Stimulated activated naive CD8-positive, alpha-beta T cell treated with anti-CD3 and anti-CD28 coated beads, Interleukin-15, amount 100 ng/mL, for 72 hours (primary cell): ENCODE results near the gene ASPSCR1.

ENCODE experiments used
- ATAC-seq: fragments of 150-1000 bp; cut with Tn5 transposase; 2 replicates; pipeline ENCODE4 v1.10.0; 2021; ENCODE audit warnings: mild to moderate bottlenecking, moderate library complexity
- DNase-seq, 2 donors: peaks; one replicate each; pipeline ENCODE4 v3.0.0; 2021 to 2022
- H3K27ac Mint-ChIP-seq, 2 donors: one replicate each; pipeline ENCODE4 v1.8.0; 2022; ENCODE audit warnings: mild to moderate bottlenecking in 2 of 2, mixed read lengths in 2 of 2, moderate library complexity in 2 of 2
- H3K27me3 Mint-ChIP-seq: one replicate; pipeline ENCODE4 v1.8.0; 2022; ENCODE audit warnings: mixed read lengths
- H3K4me1 Mint-ChIP-seq: one replicate; pipeline ENCODE4 v1.8.0; 2022; ENCODE audit warnings: mild to moderate bottlenecking, mixed read lengths
- H3K4me3 Mint-ChIP-seq, 2 donors: one replicate each; pipeline ENCODE4 v1.8.0; 2022; ENCODE audit warnings: mild to moderate bottlenecking in 2 of 2, mixed read lengths in 2 of 2, moderate library complexity in 1 of 2
- H3K9me3 Mint-ChIP-seq, 2 donors: one replicate each; pipeline ENCODE4 v1.8.0; 2022; ENCODE audit warnings: mixed read lengths in 2 of 2

Gene ASPSCR1

DNA sequence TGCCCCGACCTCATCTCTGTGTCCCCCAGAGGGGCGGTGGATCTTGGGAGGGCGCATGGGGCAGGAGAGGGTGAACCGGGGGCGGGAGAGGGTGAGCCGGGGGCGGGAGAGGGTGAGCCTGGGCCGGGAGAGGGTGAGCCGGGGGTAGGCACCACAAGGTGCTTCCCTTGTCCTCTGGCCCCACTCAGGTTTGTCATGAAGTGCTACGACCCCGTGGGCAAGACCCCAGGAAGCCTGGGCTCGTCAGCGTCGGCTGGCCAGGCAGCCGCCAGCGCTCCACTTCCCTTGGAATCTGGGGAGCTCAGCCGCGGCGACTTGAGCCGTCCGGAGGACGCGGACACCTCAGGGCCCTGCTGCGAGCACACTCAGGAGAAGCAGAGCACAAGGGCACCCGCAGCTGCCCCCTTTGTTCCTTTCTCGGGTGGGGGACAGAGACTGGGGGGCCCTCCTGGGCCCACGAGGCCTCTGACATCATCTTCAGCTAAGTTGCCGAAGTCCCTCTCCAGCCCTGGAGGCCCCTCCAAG lies 18.9 kb downstream of the ASPSCR1 start:
- ATAC-seq, result peak; percentile 24
- Mint-ChIP-seq H3K27ac (no peak overlapping the region), H3K4me3 (no peak overlapping the region), H3K27me3 (no peaks in the 10 kb centered on the region), H3K9me3 (no peaks in the 10 kb centered on the region), H3K4me1 (peaks cover 5% of the 10 kb centered on the region)
- no peak for DNase-seq

DNA sequence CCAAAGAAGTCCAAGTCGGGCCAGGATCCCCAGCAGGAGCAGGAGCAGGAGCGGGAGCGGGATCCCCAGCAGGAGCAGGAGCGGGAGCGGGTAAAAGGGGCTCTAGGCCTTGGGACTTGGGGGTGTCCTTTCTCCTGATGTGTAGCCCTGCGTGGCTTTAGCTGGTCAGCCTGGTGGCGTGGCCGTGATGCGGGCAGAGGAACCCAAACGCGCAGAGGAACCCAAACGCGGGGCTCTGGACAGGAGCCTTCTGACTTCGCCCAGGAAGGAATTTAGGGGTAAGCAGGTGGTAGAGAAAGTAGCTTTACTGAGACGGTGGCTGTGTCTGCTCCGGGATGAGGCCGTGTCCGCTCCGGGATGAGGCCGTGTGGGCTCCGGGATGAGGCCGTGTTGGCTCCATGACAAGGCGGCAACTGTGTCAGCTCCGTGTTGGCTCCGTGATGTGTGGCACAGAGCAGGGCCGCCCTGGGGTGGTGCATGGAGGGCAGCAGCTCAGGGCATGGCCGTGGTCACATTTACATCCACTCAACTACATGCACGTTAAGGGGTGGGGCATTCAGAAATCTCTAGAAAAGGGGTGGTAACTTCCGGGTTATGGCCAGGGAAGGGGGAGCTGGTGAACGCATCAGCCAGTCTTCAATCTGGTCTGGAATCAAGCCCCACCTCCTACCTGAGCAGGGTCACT lies 19.5 kb downstream of the ASPSCR1 start:
- Mint-ChIP-seq H3K27me3 (no peaks in the 10 kb centered on the region), H3K27ac (no peak overlapping the region), H3K4me1 (no peaks in the 10 kb centered on the region), H3K9me3 (no peaks in the 10 kb centered on the region), H3K4me3 (no peak overlapping the region)
- no peak for DNase-seq
- ATAC-seq, result no peak

DNA sequence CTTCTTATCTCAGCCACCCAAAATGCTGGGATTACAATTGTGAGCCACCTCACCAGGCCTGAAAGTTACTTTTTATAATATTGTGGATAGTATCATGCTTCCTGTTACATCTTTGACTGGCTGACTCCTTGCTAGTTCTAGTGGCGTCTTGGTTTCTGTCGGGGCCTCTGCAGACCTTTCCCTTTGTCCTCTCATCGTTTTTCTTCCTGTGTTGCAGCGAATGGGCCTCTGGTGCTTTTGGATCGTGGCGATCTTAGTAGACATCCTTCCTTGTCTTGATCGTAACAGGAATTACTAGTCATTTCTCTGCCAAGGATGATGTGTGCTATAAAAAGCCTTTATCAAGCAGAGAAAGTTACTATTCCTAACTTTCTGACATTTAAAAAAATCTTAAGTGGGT lies 20.8 kb downstream of the ASPSCR1 start:
- Mint-ChIP-seq H3K9me3 (no peaks in the 10 kb centered on the region), H3K4me1 (no peaks in the 10 kb centered on the region), H3K27me3 (no peaks in the 10 kb centered on the region), H3K27ac (no peak overlapping the region), H3K4me3 (no peak overlapping the region)
- ATAC-seq, result no peak
- no peak for DNase-seq

DNA sequence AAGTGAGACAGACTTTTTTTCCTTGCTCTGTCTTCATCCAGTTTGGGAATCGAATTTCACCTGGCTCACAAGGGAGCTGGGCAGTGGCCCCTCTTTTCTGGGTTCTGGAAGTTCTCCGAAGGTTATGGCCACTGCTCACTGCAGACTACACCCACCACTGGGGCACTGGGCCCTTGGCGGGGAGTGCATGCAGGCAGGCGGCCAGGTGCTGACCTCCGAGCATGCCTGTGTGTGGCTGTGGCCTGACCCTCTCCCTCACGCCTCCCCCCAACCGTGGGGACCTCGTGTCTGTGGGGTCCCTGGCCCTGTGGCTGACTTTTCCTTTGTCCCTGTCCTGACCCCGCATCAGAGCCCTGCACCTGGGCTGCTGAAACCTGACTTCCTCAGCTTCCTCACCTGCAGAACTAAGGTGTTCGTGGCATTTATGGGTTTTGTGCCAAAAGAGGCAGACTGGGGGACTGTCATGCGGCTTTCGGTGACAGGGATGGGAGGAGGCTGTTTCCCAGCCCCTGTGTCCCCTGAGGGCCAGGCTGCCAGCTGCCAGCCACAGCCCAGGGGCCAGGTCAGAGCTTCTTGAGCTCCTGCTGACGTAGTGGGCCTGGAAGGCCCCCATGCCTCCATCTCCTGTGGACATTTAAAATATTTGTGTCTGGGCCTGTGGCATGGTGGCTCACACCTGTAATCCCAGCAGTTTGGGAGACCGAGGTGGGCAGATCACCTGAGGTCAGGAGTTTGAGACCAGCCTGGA lies 21.4 kb downstream of the ASPSCR1 start:
- Mint-ChIP-seq H3K27ac (no peak overlapping the region), H3K4me1 (no peaks in the 10 kb centered on the region), H3K9me3 (no peaks in the 10 kb centered on the region), H3K4me3 (no peak overlapping the region), H3K27me3 (no peaks in the 10 kb centered on the region)
- ATAC-seq, result no peak
- DNase-seq, result no peak

DNA sequence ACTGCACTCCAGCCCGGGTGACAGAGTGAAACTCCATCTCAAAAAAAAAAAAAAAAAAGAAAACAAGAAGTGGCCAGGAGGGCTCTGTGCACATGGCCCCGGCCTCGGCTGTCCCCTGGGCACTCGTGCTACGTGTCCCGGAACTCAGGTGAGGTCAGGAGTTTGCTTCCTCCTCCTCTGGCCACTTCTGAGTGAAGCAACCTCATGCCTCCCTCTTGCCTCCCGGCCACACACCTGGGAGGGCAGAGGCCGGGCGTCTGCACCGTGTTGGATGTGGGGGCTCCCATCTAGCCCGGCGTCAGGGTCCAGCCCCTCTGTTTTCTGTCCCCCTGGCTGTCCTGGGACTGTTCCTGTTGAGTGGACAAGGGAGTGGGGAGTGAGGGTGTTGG lies 22.2 kb downstream of the ASPSCR1 start:
- no peak overlapping the region for H3K27ac Mint-ChIP-seq
- no peak for ATAC-seq
- no peaks in the 10 kb centered on the region for H3K9me3 Mint-ChIP-seq
- no peaks in the 10 kb centered on the region for H3K4me1 Mint-ChIP-seq
- no peak for DNase-seq
- no peaks in the 10 kb centered on the region for H3K27me3 Mint-ChIP-seq
- H3K4me3 Mint-ChIP-seq, result no peak overlapping the region

DNA sequence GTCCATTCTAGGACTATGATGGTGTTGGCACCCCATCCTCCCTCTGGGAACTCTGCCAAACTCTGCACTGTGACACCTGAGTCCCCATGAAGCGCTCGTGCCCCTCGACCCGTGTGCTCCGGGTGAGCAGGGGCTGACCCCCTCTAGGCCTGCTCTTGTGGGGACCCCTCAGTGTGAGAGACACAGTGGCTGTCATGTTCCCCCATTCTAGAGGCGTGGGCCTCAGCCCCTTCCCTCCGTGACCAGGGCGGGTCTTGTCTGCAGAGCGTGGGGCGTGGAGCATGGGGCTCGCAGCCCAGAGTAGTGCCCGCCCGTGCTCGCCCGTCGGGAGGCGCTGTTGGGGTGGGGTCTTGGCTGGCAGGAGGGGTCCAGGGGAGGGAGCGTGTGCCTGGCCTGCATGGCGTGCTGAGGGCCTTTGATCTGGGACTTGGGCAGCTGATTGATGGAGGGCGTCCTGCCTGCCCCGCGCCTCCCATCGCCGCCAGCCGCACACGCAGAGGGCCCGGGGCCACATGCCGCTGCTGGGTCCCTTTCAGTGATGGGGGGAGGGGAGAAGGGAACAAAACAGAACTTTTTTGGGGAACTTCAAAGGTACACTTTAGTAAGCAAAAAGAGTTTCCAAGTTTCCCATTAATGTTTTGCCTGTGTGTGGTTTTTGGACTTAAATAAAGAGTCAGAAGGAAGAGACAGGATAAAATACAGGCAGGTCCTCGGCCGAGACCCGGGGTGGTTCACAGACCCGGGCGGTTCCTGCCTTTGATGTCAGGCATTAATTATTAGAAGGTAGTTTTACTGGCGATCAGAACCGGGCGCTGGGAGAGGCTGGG lies 22.8 kb downstream of the ASPSCR1 start:
- ATAC-seq (peak; percentile 39), DNase-seq (no peak)
- Mint-ChIP-seq H3K4me3 (no peak overlapping the region), H3K9me3 (no peaks in the 10 kb centered on the region), H3K27me3 (no peaks in the 10 kb centered on the region), H3K27ac (no peak overlapping the region), H3K4me1 (no peaks in the 10 kb centered on the region)

DNA sequence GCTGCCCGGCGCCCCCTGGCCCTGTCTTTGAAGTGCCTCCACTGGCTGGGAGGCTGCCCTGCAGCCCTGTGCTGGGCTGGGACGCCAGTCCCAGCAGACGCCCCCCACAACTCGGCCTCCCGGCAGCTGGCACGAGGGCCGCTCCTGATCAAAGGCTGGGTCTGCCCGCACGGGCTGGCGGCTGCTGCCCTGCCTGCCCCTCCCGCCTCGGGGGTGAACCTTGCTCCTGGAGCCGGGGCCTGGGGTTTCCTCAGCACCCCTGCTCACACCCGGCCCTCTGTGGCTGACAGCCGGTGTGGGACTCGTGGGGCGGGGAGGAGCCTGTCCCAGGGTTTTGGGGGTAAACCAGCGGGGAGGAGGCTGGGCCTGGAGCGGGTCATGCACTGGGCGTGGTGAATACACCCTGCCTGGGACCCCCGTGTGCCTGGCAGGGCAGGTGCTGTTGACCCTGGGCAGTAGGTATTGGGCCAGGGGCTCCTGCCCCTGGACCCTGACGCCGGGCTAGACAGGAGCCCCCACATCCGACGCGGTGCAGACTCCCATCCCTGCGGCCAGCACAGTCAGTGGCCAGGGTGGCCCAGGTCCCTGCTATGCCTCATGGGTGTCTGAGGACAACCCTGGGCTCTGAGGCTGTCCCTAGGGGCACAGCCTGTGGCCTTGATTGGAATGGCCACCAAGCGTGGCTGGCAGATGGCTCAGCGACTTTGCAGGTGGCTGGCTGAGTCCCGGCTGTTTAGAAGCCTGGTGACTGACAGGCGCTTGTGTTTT lies 23.6 kb downstream of the ASPSCR1 start:
- Mint-ChIP-seq H3K9me3 (no peaks in the 10 kb centered on the region), H3K27me3 (no peaks in the 10 kb centered on the region), H3K4me1 (no peaks in the 10 kb centered on the region), H3K27ac (no peak overlapping the region), H3K4me3 (no peak overlapping the region)
- ATAC-seq (peak; percentile 33), DNase-seq (no peak)

DNA sequence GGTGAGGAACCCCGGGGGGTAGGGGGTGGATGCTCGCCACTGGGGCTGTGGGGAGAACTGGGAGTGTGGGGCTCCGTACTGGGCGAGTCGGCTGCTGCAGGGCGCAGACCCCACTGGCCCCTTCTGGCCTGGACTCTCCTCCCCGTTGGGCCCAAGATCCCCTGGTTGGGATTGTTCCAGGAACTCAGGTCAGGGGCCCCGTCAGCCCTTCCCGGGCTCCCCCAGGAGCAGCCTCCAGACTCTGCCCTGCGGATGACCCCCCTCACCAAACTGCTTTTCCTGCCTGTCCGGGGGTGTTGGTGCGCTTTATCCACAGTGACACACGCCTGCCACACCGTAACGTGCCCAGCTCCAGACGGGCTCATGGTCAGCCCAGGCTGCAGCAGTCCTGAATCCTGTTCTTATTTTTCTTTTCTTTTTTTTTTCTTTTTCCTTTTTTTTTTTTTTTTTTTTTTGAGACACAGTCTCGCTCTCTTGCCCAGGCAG lies 24.2 kb downstream of the ASPSCR1 start:
- Mint-ChIP-seq H3K4me3 (no peak overlapping the region), H3K27ac (peak overlapping the region; percentile 40 to 48), H3K4me1 (no peaks in the 10 kb centered on the region), H3K9me3 (no peaks in the 10 kb centered on the region), H3K27me3 (no peaks in the 10 kb centered on the region)
- no peak for DNase-seq
- no peak for ATAC-seq

DNA sequence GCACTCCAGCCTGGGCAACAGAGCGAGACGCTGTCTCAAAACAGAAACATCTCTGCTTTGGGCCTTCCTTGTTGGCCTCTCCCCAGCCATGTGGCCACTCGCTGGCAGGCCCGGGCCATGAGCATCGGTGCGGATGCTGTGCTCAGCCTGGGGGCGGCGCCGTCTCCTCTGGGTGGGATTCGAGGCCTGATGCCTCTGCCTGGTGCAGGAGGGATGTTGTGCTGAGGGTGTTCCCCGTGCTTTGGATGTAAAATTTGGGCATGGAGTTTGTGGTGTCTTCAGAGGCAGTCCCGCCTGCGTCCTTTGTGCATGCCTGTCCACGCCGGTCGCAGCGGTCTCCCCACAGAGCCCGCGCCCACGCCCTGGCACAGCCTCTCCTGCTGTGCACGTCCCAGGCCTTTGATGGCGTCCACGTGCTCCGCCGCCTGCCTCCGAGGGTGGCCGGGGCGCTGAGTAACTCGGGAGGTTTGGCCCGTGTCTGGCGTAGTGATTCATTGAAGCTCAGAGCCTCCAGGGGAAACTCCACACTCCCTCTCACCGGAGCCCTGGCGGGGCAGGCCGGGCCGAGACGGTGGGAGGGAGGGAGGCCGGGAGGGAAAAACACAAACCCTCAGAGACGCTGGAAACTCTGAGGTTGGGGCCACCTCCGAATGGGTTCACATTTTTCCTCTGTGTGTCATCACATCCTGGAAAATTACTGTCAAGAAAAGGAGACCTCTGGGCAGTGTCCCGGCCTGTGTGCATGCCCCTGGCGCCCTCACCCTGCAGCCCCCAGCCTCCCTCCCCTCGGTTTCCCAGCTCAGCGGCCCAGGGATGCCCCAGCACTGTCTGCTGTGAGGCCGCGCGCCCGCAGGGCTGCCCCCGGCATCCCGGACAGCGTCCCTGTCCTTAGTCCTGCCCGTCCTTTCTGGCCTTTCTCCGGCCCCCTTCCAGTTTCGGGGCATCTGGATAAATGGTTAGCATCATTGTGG lies 26.3 kb downstream of the ASPSCR1 start:
- Mint-ChIP-seq H3K4me3 (no peak overlapping the region), H3K9me3 (no peaks in the 10 kb centered on the region), H3K27me3 (no peaks in the 10 kb centered on the region), H3K27ac (no peak overlapping the region), H3K4me1 (no peaks in the 10 kb centered on the region)
- DNase-seq (no peak), ATAC-seq (no peak)

DNA sequence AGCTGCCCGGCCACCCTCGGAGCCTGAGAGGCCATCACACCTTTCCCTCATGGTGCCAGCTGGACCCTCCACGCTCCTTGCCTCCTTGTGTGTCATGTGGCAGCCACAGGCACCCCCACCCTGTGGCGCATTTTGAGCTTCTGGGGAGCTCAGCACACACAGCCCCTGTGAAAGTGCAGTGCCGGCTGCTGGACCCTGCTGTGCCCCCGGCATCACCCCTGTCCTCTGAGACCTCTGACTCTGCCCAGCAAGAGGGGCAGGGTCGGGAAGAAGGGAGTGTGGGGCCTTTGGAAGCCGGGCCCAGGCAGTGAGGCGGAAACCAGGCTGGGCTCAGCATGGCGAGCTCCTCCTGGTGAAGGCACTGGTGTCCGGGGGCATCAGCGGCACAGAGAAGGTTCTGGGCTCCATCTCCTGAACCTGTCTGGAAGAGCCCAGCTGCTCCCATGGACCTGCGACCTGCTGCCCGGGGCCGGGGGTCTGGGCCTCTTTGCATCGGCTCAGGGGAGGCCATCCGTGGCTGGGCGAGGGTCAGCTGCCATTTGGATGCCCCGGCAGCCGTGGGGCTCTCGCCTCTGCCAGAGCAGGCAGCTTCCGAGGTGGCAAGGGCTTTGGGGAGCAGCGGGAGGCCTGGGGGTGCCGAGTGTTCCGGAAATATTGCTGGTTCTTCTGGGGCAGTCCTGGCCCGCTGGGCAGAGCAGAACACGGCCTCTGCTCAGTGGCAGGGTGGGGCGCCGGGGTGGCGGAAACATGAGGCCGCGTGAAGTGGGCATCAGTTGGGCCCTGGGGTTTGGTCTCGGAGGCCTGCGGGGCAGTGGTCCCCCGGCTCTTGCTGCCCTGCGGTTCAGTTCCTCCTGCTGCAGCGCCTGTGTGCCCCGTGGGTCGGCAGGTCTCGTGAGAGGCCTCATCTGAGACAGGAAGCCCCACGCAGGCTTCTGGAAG lies 27.4 kb downstream of the ASPSCR1 start:
- Mint-ChIP-seq H3K9me3 (no peaks in the 10 kb centered on the region), H3K27me3 (no peaks in the 10 kb centered on the region), H3K4me3 (no peak overlapping the region), H3K4me1 (peaks cover 8% of the 10 kb centered on the region), H3K27ac (no peak overlapping the region)
- ATAC-seq, result no peak
- DNase-seq, result no peak

DNA sequence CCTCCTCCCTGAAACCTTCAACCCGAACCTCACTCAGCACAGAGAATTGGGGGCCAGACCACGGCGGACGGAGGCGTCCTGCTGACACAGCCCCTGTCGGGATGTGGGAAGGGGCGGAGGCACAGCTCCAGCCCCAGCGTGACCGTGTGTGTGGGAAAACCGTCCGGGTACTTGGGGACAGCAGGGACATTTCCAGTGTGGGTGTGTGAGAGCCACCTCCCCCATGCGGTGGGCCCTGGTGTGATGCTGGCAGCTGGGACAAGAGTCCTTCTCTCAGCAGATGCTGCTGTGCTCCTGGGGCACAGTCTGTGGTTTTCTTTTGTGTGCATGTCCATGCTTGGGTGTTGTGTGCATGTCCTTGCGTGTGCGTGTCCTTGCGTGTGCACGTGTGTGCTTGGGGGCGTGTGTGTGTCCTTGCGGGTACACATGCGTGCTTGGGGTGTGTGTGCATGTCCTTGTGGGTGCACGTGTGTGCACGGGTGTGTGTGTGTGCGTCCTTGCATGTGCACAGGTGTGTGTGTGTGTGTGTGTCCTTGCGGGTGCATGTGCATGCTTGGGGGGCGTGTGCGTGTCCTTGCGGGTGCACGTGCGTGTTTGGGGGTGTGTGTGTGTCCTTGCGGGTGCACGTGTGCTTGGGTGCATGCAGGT lies 28.4 kb downstream of the ASPSCR1 start:
- H3K4me1 Mint-ChIP-seq, result peaks cover 9% of the 10 kb centered on the region
- H3K4me3 Mint-ChIP-seq, result no peak overlapping the region
- no peaks in the 10 kb centered on the region for H3K27me3 Mint-ChIP-seq
- H3K9me3 Mint-ChIP-seq, result no peaks in the 10 kb centered on the region
- no peak for ATAC-seq
- no peak overlapping the region for H3K27ac Mint-ChIP-seq
- DNase-seq, result no peak

DNA sequence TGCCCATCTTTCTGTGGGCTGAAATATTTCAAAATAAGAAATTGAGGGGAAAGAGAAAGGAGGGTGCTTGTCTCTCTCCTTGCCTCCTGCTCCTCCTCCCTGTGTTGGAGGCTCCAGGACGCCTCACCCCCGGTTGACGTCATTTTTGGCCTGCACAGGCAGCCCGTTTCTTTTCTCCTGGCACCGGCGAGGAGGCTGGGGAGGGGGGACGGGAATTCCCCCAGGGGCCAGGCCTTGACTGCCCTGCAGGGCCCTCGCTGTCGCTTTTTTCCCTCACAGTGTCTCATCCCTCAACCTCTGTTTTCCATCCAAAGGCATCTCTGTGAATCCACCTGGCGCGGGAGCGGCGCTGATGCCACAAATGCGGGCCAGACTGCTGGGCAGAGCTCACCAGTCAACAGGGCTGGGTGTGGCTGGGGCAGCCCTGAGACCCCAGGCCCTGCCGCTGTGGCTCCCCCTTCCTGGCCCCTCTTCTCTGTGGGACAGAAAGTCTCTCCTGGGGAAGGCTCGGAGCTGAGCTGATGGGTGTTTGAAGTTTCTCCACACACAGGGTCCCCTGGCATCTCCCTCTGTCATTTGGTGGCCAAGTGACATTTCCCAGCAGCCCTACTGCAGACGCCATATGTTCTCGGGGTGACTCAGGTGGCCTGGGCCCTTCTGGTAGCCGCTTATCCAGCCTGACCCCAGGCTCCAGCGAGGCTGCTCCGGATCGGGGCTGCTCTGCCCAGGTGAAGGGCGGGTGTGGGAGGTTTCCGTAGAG lies 29.2 kb downstream of the ASPSCR1 start:
- peaks cover 9% of the 10 kb centered on the region for H3K4me1 Mint-ChIP-seq
- no peak overlapping the region for H3K4me3 Mint-ChIP-seq
- ATAC-seq (no peak), DNase-seq (no peak)
- H3K9me3 Mint-ChIP-seq, result no peaks in the 10 kb centered on the region
- H3K27me3 Mint-ChIP-seq, result no peaks in the 10 kb centered on the region
- peak overlapping the region in 1 of 2 donors; percentile 27 for H3K27ac Mint-ChIP-seq

DNA sequence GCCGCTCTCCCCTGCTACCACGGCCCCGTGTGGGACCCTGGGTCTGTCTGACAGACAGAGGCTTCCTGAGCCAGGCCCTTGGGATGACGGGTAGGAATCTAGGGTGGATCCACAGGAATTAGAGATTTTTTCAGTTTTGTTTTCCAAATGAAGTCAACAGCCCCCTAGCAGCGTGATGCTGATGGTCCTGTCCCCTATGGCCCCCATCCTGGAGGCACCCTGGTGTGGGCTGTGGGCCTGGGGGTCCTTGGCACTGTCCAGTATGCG lies 29.7 kb downstream of the ASPSCR1 start:
- no peaks in the 10 kb centered on the region for H3K27me3 Mint-ChIP-seq

More for the DNA sequence above, 29.7 kb downstream of the ASPSCR1 start:
- H3K27ac Mint-ChIP-seq, result no peak overlapping the region
- ATAC-seq (no peak), DNase-seq (no peak)
- no peak overlapping the region for H3K4me3 Mint-ChIP-seq
- peaks cover 9% of the 10 kb centered on the region for H3K4me1 Mint-ChIP-seq
- no peaks in the 10 kb centered on the region for H3K9me3 Mint-ChIP-seq
